ENCODE measurements around the gene SLC19A1.
"Not testable (repeated sequence)": the region's sequence is repeated elsewhere in the genome, so short reads cannot be mapped to it uniquely, and the experiment has no call there.

SLC19A1 gene

GRCh38 chr21:45533361-45533845 is 8.8 kb downstream of the SLC19A1 start:
- DNase-seq (ENCODE audit: low read depth), result no peak

- no peak for DNase-seq (ENCODE audit: low read depth)
These were observed 9.3 kb downstream of the SLC19A1 start for GRCh38 chr21:45532826-45533360.

- DNase-seq (ENCODE audit: low read depth), result no peak
These were observed 10.6 kb downstream of the SLC19A1 start for GRCh38 chr21:45531393-45532215.

GRCh38 chr21:45531114-45531392 is 11.2 kb downstream of the SLC19A1 start:
- not testable (repeated sequence) for DNase-seq (ENCODE audit: low read depth)

GRCh38 chr21:45530423-45531113 is 11.7 kb downstream of the SLC19A1 start:
- DNase-seq (ENCODE audit: low read depth), result no peak

GRCh38 chr21:45529785-45530422 is 12.3 kb downstream of the SLC19A1 start:
- DNase-seq (ENCODE audit: low read depth), result no peak

- no peak for DNase-seq (ENCODE audit: low read depth)
These were observed 13.1 kb downstream of the SLC19A1 start for GRCh38 chr21:45528981-45529784.

- no peak for DNase-seq (ENCODE audit: low read depth)
These were observed 14.1 kb downstream of the SLC19A1 start for GRCh38 chr21:45528028-45528705.

- DNase-seq (ENCODE audit: low read depth), result not testable (repeated sequence)
These were observed 14.9 kb downstream of the SLC19A1 start for GRCh38 chr21:45527151-45527999.

GRCh38 chr21:45525910-45526306 is 16.3 kb downstream of the SLC19A1 start:
- DNase-seq (ENCODE audit: low read depth), result no peak

- no peak for DNase-seq (ENCODE audit: low read depth)
These were observed 16.9 kb downstream of the SLC19A1 start for GRCh38 chr21:45525153-45525909.

GRCh38 chr21:45524756-45525152 is 17.5 kb downstream of the SLC19A1 start:
- no peak for DNase-seq (ENCODE audit: low read depth)

- DNase-seq (ENCODE audit: low read depth), result no peak
These were observed 18.7 kb downstream of the SLC19A1 start for GRCh38 chr21:45523411-45524101.

- no peak for DNase-seq (ENCODE audit: low read depth)
These were observed 19.3 kb downstream of the SLC19A1 start for GRCh38 chr21:45522986-45523385.

GRCh38 chr21:45522381-45522780 is 19.9 kb downstream of the SLC19A1 start:
- no peak for DNase-seq (ENCODE audit: low read depth)

GRCh38 chr21:45521241-45521640 is 21.0 kb downstream of the SLC19A1 start:
- no peak for DNase-seq (ENCODE audit: low read depth)

GRCh38 chr21:45519182-45519581 is 23.1 kb downstream of the SLC19A1 start:
- no peak for DNase-seq (ENCODE audit: low read depth)

GRCh38 chr21:45518742-45519141 is 23.5 kb downstream of the SLC19A1 start:
- DNase-seq (ENCODE audit: low read depth), result no peak
